SK-N-SH (cell line): ENCODE results near the gene PCDHB8. TPM values are rescaled to one million over a fixed set of nuclear protein-coding genes. Genes with fewer than 3 reads are reported as not detected.
A peak's percentile ranks its signal among the peaks of the same experiment; 100 is the strongest.
"Not testable (repeated sequence)": the region's sequence is repeated elsewhere in the genome, so short reads cannot be mapped to it uniquely, and the experiment has no call there.

Experiments used
- CTCF ChIA-PET: fragments of 300-600, 350-600 bp; formaldehyde crosslinking; extraction: SDS; loops from one replicate; lab custom pipeline; 2021; lab: Yijun Ruan, JAX
- POLR2A ChIA-PET: fragments of 350-600 bp; sonication (Branson Sonifier 250); formaldehyde crosslinking; extraction: SDS; loops from one replicate; lab custom pipeline; 2020; ENCODE audit warnings: antibody characterized with exemption, inconsistent platforms; lab: Yijun Ruan, JAX
- DNase-seq: peaks from one replicate; pipeline ENCODE4 v3.0.0; 2012
- H2AFZ ChIP-seq: fragments of 200-600 bp; sonication (generic); 2 replicates; pipeline ENCODE4 v1.8.1; 2016; ENCODE audit warnings: antibody characterized with exemption, mild to moderate bottlenecking, low read depth
- H3F3A ChIP-seq: fragments of 200-600 bp; sonication (generic); replicated peaks from 2 replicates; pipeline ENCODE3; 2016; ENCODE audit warnings: antibody characterized with exemption, mild to moderate bottlenecking; ENCODE audit not compliant: insufficient read depth
- H3K27ac ChIP-seq, 2 experiments: fragments of 200-500 bp in 1 of 2; fragments of 200-600 bp in 1 of 2; sonication (Bioruptor generic) in 1 of 2; sonication (generic), shearing (Covaris generic) in 1 of 2; 2 replicates each; pipeline versions ENCODE4 v1.5.1 to v1.6.1; 2014 to 2016; ENCODE audit warnings: low read depth in 2 of 2, inconsistent platforms in 1 of 2, low read length in 1 of 2, mild to moderate bottlenecking in 1 of 2, mixed read lengths in 1 of 2
- H3K27me3 ChIP-seq: fragments of 200-600 bp; sonication (generic), shearing (Covaris generic); 2 replicates; pipeline ENCODE4 v1.6.1; 2016; ENCODE audit warnings: mixed run types; ENCODE audit not compliant: insufficient read depth
- H3K36me3 ChIP-seq, 2 experiments: fragments of 200-500 bp in 1 of 2; fragments of 200-600 bp in 1 of 2; sonication (Bioruptor generic) in 1 of 2; sonication (generic) in 1 of 2; replicated peaks in 1 of 2; 2 replicates each; pipeline versions ENCODE3 to v1.5.1; 2014 to 2016; ENCODE audit warnings: low read length in 1 of 2, mild to moderate bottlenecking in 1 of 2; ENCODE audit not compliant: insufficient read depth in 2 of 2, control insufficient read depth in 1 of 2
- H3K4me1 ChIP-seq, 2 experiments: fragments of 200-500 bp in 1 of 2; fragments of 200-600 bp in 1 of 2; sonication (Bioruptor generic) in 1 of 2; sonication (generic), shearing (Covaris generic) in 1 of 2; 2 replicates each; pipeline versions ENCODE4 v1.5.1 to v1.6.1; 2014 to 2016; ENCODE audit warnings: low read depth in 1 of 2, low read length in 1 of 2, mixed run types in 1 of 2; ENCODE audit not compliant: insufficient read depth in 2 of 2, control insufficient read depth in 1 of 2
- H3K4me2 ChIP-seq: fragments of 200-600 bp; sonication (generic), shearing (Covaris generic); 2 replicates; pipeline ENCODE4 v1.6.1; 2017; ENCODE audit warnings: mixed run types
- H3K4me3 ChIP-seq, 2 experiments: fragments of 200-500 bp in 1 of 2; fragments of 200-600 bp in 1 of 2; sonication (Bioruptor generic) in 1 of 2; sonication (generic), shearing (Covaris generic) in 1 of 2; 2 replicates each; pipeline versions ENCODE4 v1.5.1 to v1.8.1; 2014 to 2016; ENCODE audit warnings: low read depth in 2 of 2, inconsistent platforms in 1 of 2, low read length in 1 of 2, mild to moderate bottlenecking in 1 of 2, mixed read lengths in 1 of 2, moderate library complexity in 1 of 2
- H3K79me2 ChIP-seq: fragments of 200-600 bp; sonication (generic); 2 replicates; pipeline ENCODE4 v1.8.1; 2017; ENCODE audit warnings: mild to moderate bottlenecking; ENCODE audit not compliant: insufficient read depth
- H3K9ac ChIP-seq: fragments of 200-600 bp; sonication (generic); 2 replicates; pipeline ENCODE4 v1.6.1; 2017; ENCODE audit warnings: mixed run types
- H3K9me2 ChIP-seq: fragments of 200-600 bp; sonication (generic); 2 replicates; pipeline ENCODE4 v1.6.1; 2017; ENCODE audit warnings: mixed run types
- H3K9me3 ChIP-seq: fragments of 200-600 bp; sonication (generic); 2 replicates; pipeline ENCODE4 v1.6.1; 2017; ENCODE audit warnings: mixed run types, mild to moderate bottlenecking, moderate library complexity
- H4K20me1 ChIP-seq: fragments of 200-600 bp; sonication (generic); 2 replicates; pipeline ENCODE4 v1.6.1; 2017; ENCODE audit warnings: mild to moderate bottlenecking, mixed run types; ENCODE audit not compliant: insufficient read depth
- CTCF ChIP-seq: fragments of 200-600 bp; sonication (generic); IDR thresholded peaks from 2 replicates; pipeline ENCODE4 v1.6.1; 2017; ENCODE audit warnings: antibody characterized with exemption, mild to moderate bottlenecking, moderate library complexity
- EZH2phosphoT487 ChIP-seq: fragments of 200-600 bp; sonication (generic); IDR thresholded peaks from 2 replicates; pipeline ENCODE4 v1.6.1; 2017; ENCODE audit warnings: low read depth, mixed run types, mild to moderate bottlenecking, antibody characterized with exemption, moderate library complexity, borderline replicate concordance
- FOXM1 ChIP-seq: IDR thresholded peaks from 2 replicates; pipeline ENCODE4 v1.4.0; 2012; ENCODE audit warnings: low read depth, mild to moderate bottlenecking
- MAX ChIP-seq: IDR thresholded peaks from 2 replicates; pipeline ENCODE4 v1.4.0; 2012; ENCODE audit warnings: low read depth
- MEF2A ChIP-seq: IDR thresholded peaks from 2 replicates; pipeline ENCODE4 v1.4.0; 2012; ENCODE audit warnings: low read depth, borderline replicate concordance
- MXI1 ChIP-seq: IDR thresholded peaks from 2 replicates; pipeline ENCODE4 v1.6.1; 2012; ENCODE audit warnings: mild to moderate bottlenecking, low read depth, low read length, improper control_type of control experiment
- PBX3 ChIP-seq: IDR thresholded peaks from 2 replicates; pipeline ENCODE4; 2012
- RCOR1 ChIP-seq: fragments of 150-350 bp; IDR thresholded peaks from 2 replicates; pipeline ENCODE4 v1.6.1; 2017; ENCODE audit warnings: antibody characterized with exemption, low read length
- SIN3A ChIP-seq: IDR thresholded peaks from 2 replicates; pipeline ENCODE4 v1.6.1; 2012; ENCODE audit warnings: low read depth, mild to moderate bottlenecking, low read length, moderate library complexity, borderline replicate concordance
- SMC3 ChIP-seq: IDR thresholded peaks from 2 replicates; pipeline ENCODE4 v1.6.1; 2012; ENCODE audit warnings: low read depth, low read length, improper control_type of control experiment
- TAF1 ChIP-seq: IDR thresholded peaks from 2 replicates; pipeline ENCODE4 v1.6.1; 2012; ENCODE audit warnings: low read depth, mild to moderate bottlenecking, low read length, moderate library complexity, borderline replicate concordance
- TEAD4 ChIP-seq: IDR thresholded peaks from 2 replicates; pipeline ENCODE4 v1.4.0; 2012; ENCODE audit warnings: mild to moderate bottlenecking, borderline replicate concordance; ENCODE audit not compliant: insufficient read depth
- YY1 ChIP-seq: IDR thresholded peaks from 2 replicates; pipeline ENCODE4 v1.4.0; 2012; ENCODE audit warnings: low read depth, mild to moderate bottlenecking
- WGBS: methylation state at CpG from one replicate; pipeline ENCODE4 v1.1.6; 2017; ENCODE audit warnings: low lambda C conversion rate; 5-methylcytosine and 5-hydroxymethylcytosine counted together
- polyA plus RNA-seq, 3 experiments: library from polyadenylated mRNA; depleted of rRNA; stranded (reverse); fragments of >200 nt; gene quantifications; 2 replicates each; pipeline ENCODE4 v1.2.3, GENCODE V29; 2012
- TF ChIP-seq, protein P1 (sequence below): IDR thresholded peaks from 2 replicates; pipeline ENCODE4 v1.4.0; 2012; ENCODE audit warnings: low read depth, borderline replicate concordance
- TF ChIP-seq, protein P2 (sequence below): IDR thresholded peaks from 2 replicates; pipeline ENCODE4 v1.4.0; 2012; ENCODE audit warnings: low read depth, borderline replicate concordance

Gene PCDHB8
- polyA plus RNA-seq, 1 of the 3 experiments (the other 2 are of a cell fraction), result 3.0 TPM

GRCh38 chr5:141150993-141151325 lies 26.6 kb upstream of the PCDHB8 start:
- Histone ChIP-seq H3K9me2 (no peaks in the 10 kb centered on the region), H3K9ac (no peak overlapping the region), H3K4me3 (peak overlapping the region; percentile 54 to 65; a peak in 3 of 4 replicates), H3K27ac (no peak overlapping the region), H3K9me3 (peaks cover 4% of the 10 kb centered on the region; the same call in 1 of the 2 replicates), H3K27me3 (no peaks in the 10 kb centered on the region), H3K36me3 (no peaks in the 10 kb centered on the region), H3K79me2 (no peaks in the 10 kb centered on the region), H3K4me2 (peak overlapping the region; percentile 72; the same call in 1 of the 2 replicates), H4K20me1 (no peaks in the 10 kb centered on the region), H3F3A (no peaks in the 10 kb centered on the region), H3K4me1 (no peaks in the 10 kb centered on the region), H2AFZ (no peak overlapping the region)
- POLR2A ChIA-PET, result no interaction called here
- 58% methylated on average over 13 of the region's 13 CpGs for WGBS
- DNase-seq, result no peak
- TF ChIP-seq TEAD4 (no peak), YY1 (no peak), MXI1 (no peak), FOXM1 (no peak), SIN3A (no peak), MAX (no peak), EZH2phosphoT487 (no peak), RCOR1 (no peak), TAF1 (no peak), PBX3 (no peak), MEF2A (no peak), SMC3 (no peak), CTCF (no peak)
- TF ChIP-seq, protein P1, sequence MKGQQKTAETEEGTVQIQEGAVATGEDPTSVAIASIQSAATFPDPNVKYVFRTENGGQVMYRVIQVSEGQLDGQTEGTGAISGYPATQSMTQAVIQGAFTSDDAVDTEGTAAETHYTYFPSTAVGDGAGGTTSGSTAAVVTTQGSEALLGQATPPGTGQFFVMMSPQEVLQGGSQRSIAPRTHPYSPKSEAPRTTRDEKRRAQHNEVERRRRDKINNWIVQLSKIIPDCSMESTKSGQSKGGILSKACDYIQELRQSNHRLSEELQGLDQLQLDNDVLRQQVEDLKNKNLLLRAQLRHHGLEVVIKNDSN, result no peak
- TF ChIP-seq, protein P2, sequence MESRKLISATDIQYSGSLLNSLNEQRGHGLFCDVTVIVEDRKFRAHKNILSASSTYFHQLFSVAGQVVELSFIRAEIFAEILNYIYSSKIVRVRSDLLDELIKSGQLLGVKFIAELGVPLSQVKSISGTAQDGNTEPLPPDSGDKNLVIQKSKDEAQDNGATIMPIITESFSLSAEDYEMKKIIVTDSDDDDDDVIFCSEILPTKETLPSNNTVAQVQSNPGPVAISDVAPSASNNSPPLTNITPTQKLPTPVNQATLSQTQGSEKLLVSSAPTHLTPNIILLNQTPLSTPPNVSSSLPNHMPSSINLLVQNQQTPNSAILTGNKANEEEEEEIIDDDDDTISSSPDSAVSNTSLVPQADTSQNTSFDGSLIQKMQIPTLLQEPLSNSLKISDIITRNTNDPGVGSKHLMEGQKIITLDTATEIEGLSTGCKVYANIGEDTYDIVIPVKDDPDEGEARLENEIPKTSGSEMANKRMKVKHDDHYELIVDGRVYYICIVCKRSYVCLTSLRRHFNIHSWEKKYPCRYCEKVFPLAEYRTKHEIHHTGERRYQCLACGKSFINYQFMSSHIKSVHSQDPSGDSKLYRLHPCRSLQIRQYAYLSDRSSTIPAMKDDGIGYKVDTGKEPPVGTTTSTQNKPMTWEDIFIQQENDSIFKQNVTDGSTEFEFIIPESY, result no peak
- CTCF ChIA-PET, result interaction anchor here (0.9 to 2.0 kb wide), 15 partner anchors 8 to 413 kb away, joined by 3 to 15 read pairs (median 7); partner anchors contain the start of genes PCDHA8, PCDHB14, PCDHB16 and PCDHB4

DNA sequence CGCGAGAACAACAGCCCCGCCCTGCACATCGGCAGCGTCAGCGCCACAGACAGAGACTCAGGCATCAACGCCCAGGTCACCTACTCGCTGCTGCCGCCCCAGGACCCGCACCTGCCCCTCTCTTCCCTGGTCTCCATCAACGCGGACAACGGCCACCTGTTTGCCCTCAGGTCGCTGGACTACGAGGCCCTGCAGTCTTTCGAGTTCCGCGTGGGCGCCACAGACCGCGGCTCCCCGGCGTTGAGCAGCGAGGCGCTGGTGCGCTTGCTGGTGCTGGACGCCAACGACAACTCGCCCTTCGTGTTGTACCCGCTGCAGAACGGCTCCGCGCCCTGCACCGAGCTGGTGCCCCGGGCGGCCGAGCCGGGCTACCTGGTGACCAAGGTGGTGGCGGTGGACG lies 26.0 kb upstream of the PCDHB8 start:
- H3K27ac ChIP-seq, H3K4me2 ChIP-seq, H3K4me3 ChIP-seq, POLR2A ChIA-PET, H4K20me1 ChIP-seq, H3K9me3 ChIP-seq, H2AFZ ChIP-seq, H3K27me3 ChIP-seq, H3K79me2 ChIP-seq, H3K9ac ChIP-seq, H3K9me2 ChIP-seq, CTCF ChIA-PET, H3K4me1 ChIP-seq, H3K36me3 ChIP-seq, DNase-seq, H3F3A ChIP-seq: not testable (repeated sequence)
- 71% methylated on average over 10 of the region's 41 CpGs for WGBS

GRCh38 chr5:141152096-141152495 lies 25.5 kb upstream of the PCDHB8 start:
- H3K27ac ChIP-seq, H3K27me3 ChIP-seq, DNase-seq, H4K20me1 ChIP-seq, H2AFZ ChIP-seq, H3K4me3 ChIP-seq, H3K9ac ChIP-seq, POLR2A ChIA-PET, H3K4me1 ChIP-seq, H3K9me2 ChIP-seq, H3K4me2 ChIP-seq, H3K36me3 ChIP-seq, H3F3A ChIP-seq, H3K79me2 ChIP-seq, H3K9me3 ChIP-seq: not testable (repeated sequence)
- 68% methylated on average over 19 of the region's 36 CpGs for WGBS
- CTCF ChIA-PET, result interaction anchor here (1.1 to 1.8 kb wide), 3 partner anchors 405 to 415 kb away, joined by 3 to 5 read pairs (median 4); no protein-coding TSS in a partner anchor
